Glomerular endothelial cell (primary cell): ENCODE results near the gene RASSF7. TPM values are rescaled to one million over a fixed set of nuclear protein-coding genes. Genes with fewer than 3 reads are reported as not detected.

Source experiments
- DNase-seq: peaks from one replicate; pipeline ENCODE4 v3.0.0-alpha.2; 2011; ENCODE audit warnings: low read depth, low spot score; ENCODE audit errors: extremely low read depth
- total RNA-seq: library from RNA; depleted of rRNA; stranded (reverse); fragments of >200 nt; gene quantifications from 2 replicates; pipeline ENCODE4 v1.2.3, GENCODE V29; 2015

RASSF7 gene
- total RNA-seq, 1 donor from 2014 or later, result 17.6 TPM

DNA sequence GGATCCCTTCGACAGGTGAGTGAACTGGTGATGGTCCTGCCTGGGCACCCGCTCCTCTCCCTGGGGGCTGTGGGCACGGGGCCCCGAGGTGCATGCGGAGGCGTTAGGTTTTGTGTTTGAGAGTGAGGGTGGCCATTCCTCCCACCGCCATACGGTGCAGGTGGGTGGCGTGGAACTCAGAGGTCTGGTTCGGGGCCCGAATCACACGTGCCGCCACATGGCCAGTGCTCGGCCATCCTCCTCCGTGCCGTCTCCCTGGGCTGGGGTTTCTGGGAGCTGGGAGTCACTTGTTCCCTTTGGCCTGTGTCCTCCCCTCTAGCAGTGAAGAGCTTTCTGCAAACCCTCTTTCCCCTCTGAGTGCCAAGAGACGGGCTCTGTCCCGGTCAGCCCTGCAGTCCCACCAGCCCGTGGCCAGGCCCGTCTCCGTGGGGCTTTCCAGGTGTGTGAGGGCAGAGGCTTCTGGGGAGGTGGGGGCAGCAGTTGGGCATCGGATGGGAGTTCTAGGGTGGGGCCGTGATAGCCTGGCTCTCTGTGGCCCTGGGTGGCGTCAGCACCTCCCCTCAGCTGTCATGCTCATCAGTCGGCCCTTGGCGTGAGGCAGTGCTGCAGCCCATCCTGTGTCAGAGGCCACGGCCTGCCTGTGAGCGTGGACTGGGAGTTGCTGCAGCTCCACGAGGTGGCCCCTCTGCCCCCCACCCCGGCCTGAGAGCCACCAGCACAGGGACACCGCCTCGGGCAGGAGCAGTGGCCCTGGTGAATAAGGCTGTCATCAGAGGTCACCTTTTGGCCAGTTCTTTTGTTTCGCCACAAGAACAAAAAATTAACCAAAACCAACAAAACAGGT is 44.7 kb downstream of the RASSF7 start:
- DNase-seq, result no peak

DNA sequence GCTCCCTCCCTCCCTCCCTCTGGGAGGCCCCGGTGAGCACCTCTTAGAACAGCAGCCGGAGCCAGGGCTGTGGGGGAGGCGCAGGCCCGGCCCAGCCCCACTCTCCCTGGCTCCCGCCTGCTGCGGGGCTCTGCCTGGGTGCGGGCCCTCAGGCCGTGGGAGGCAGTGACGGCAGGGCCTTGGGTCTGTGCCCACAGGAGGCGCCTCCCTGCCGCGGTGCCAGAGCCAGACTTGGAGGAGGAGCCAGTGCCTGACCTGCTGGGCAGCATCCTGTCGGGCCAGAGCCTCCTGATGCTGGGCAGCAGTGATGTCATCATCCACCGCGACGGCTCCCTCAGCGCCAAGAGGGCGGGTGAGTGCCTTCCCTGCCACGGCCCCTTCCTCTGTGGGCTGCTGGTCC is 45.5 kb downstream of the RASSF7 start:
- no peak for DNase-seq

DNA sequence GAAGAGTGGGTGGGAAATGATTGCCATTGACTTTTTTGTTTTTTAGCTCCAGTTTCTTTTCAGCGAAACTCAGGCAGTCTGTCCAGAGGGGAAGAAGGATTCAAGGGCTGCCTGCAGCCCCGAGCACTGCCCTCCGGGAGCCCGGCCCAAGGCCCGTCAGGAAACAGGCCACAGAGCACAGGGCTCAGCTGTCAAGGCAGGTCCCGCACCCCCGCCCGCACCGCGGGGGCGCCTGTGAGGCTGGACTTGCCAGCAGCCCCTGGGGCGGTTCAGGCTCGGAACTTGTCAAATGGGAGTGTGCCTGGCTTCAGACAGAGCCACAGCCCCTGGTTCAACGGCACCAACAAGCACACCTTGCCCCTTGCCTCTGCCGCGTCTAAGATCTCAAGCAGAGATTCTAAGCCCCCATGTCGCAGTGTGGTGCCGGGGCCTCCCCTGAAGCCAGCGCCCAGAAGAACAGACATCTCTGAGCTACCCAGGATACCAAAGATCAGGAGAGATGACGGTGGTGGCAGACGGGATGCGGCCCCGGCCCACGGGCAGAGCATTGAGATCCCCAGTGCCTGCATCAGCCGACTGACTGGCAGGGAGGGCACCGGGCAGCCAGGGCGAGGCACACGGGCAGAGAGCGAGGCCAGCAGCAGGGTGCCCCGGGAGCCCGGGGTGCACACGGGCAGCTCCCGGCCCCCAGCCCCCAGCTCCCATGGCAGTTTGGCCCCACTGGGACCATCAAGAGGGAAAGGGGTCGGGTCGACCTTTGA is 46.4 kb downstream of the RASSF7 start:
- DNase-seq, result no peak

DNA sequence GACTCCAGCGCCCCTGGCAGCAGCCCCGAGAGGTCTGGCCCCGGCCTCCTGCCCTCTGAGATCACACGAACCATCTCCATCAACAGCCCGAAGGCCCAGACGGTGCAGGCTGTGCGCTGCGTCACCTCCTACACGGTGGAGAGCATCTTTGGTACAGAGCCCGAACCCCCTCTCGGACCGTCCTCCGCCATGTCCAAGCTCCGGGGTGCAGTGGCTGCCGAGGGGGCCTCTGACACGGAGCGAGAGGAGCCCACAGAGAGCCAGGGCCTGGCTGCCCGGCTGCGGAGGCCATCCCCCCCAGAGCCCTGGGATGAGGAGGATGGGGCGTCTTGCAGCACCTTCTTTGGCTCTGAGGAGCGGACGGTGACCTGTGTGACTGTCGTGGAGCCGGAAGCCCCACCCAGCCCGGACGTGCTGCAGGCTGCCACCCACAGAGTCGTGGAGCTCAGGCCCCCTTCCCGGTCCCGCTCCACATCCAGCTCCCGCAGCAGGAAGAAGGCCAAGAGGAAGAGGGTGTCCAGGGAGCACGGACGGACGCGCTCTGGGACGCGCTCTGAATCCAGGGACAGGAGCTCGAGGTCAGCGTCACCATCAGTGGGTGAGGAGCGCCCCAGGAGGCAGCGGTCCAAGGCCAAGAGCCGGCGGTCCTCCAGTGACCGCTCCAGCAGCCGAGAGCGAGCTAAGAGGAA is 47.3 kb downstream of the RASSF7 start:
- no peak for DNase-seq

GRCh38 chr11:608791-609251 is 48.1 kb downstream of the RASSF7 start:
- no peak for DNase-seq

DNA sequence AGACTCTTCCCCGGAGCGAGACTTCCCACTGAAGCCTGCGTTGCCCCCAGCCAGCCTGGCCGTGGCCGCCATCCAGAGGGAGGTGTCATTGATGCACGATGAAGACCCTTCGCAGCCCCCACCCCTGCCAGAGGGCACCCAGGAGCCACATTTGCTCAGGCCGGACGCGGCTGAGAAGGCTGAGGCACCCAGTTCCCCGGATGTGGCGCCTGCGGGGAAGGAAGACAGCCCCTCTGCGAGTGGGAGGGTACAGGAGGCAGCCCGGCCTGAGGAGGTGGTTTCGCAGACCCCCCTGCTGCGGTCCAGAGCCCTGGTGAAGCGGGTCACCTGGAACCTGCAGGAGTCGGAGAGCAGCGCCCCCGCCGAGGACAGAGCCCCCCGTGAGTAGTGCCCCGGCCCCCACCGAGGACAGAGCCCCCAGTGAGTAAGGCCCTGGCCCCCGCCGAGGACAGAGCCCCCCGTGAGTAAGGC is 48.6 kb downstream of the RASSF7 start:
- no peak for DNase-seq

DNA sequence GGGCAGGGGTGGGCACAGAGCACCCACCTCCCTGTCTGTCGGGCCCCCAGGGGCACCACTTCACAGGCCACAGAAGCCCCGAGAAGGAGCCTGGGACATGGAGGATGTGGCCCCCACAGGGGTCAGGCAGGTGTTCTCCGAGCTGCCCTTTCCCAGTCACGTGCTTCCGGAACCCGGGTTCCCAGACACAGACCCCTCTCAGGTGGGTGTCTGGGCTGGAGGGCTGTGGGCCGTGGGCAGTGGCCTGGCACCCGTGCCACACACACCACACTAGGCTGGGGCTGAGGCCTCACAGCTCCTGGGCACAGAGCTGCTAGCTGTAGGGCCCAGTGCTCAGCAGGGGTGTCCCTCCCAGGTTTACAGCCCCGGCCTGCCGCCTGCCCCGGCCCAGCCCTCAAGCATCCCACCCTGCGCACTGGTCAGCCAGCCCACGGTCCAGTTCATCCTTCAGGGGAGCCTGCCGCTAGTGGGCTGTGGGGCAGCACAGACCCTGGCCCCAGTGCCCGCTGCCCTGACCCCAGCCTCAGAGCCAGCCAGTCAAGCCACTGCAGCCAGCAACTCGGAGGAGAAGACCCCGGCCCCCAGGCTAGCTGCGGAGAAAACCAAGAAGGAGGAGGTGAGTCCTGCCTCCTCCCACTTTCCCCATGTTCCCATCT is 49.5 kb downstream of the RASSF7 start:
- no peak for DNase-seq

DNA sequence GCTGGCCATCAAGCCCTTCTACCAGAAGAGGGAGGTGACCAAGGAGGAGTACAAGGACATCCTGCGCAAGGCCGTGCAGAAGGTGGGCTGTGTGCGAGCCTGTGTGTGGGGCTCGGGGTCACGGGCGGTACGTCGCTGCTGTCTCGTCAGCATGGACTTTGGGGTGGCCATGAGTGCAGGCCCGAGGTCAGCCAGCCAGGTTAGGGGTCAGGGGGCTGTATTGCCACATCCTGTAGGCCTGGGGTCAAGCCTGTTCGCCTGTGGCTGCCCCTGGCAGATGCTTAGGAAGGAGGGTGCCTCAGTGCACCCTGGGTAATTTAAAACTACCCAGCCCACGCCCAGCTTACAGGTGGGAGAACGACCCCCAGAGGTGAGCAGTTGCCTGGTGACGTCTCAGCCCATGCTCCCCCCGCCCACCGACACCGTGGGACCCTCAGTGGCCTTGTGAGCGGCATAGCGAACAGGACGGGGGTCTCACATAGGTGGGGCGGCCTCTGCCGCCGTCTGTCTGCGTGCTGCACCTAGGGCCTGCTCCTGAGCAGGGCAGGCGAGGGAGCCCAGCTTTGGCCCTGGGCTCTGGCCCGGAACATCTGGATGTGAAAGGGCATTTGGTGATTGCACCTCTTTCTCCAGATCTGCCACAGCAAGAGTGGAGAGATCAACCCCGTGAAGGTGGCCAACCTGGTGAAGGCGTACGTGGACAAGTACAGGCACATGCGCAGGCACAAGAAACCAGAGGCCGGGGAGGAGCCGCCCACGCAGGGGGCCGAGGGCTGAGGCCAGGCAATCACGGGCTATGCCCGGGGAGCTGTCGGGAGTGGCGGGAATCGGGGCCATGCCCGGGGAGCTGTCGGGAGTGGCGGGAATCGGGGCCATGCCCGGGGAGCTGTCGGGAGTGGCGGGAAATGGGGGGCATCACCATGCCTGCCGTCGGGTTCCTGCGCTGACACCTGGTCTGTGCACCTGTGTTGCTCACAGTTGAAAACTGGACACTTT is 50.5 kb downstream of the RASSF7 start:
- DNase-seq, result no peak

DNA sequence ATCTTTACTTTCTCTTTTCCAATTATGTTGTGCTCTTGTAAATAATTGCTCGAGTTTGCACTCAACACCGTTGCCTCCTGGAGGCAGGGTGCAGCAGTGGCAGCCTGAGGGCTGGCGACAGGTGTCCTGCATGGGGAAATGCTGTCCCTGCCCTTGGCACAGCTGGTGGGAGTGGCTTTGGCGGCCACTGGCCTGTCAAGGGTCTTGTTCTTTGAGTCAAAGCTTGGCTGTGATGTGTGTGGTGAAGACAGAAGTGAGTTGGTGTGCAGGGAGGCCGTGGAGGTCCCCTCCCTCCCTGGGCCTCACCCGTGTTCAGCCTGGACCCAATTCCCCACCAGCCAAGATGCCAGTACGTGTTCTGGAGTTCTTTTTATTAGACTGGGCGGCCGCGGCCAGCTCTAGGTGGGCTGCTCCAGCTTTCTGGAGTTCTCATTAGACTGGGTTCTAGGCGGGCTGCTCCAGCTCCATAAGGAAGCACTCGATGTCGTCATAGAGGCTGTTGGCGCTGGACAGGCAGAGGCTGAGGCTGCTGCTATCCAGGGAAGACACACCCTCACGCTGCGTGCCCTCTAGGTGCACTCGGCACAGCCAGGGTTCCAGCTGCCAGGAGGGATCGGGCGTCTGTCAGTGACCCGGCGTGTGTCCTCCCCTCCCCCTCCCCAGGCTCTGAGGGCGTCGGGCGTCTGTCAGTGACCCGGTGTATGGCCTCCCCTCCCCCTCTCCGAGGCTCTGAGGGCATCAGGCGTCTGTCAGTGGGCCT is 51.6 kb downstream of the RASSF7 start:
- DNase-seq, result no peak

GRCh38 chr11:612961-613300 is 52.2 kb downstream of the RASSF7 start:
- no peak for DNase-seq

GRCh38 chr11:613369-613968 is 52.7 kb downstream of the RASSF7 start:
- DNase-seq, result no peak

Other genes starting within 250 kb of the RASSF7 start
- gene IFITM1, start 246.9 kb upstream of the RASSF7 start, total RNA-seq, result 9.8 and 86.5 TPM in 2 replicates
- gene IFITM3, start 240.1 kb upstream of the RASSF7 start, total RNA-seq, result 253 and 440 TPM in 2 replicates
- 4.7 and 5.3 TPM in 2 replicates for gene B4GALNT4, start 191.5 kb upstream of the RASSF7 start, total RNA-seq
- 0.41 and 1.9 TPM in 2 replicates for gene PKP3, start 166.8 kb upstream of the RASSF7 start, total RNA-seq
- gene SIGIRR, start 146.0 kb upstream of the RASSF7 start, total RNA-seq, result 71.5 and 84.7 TPM in 2 replicates
- 1.2 and 2.0 TPM in 2 replicates for gene ANO9, start 119.0 kb upstream of the RASSF7 start, total RNA-seq
- 59.9 and 68.8 TPM in 2 replicates for gene PTDSS2, start 110.7 kb upstream of the RASSF7 start, total RNA-seq
- 158 and 255 TPM in 2 replicates for gene RNH1, start 53.7 kb upstream of the RASSF7 start, total RNA-seq
- gene HRAS, start 25.4 kb upstream of the RASSF7 start, total RNA-seq, result 47.5 and 60.5 TPM in 2 replicates
- 0.53 TPM in 2 replicates for gene LRRC56, start 23.4 kb upstream of the RASSF7 start, total RNA-seq
- 1.3 and 3.3 TPM in 2 replicates for gene LMNTD2, start 232 bp upstream of the RASSF7 start, total RNA-seq
- gene PHRF1, start 15.5 kb downstream of the RASSF7 start, total RNA-seq, result 22.4 and 46.5 TPM in 2 replicates
- 22.8 and 66.5 TPM in 2 replicates for gene IRF7, start 55.0 kb downstream of the RASSF7 start, total RNA-seq
- not detected in 2 replicates for gene CDHR5, start 64.0 kb downstream of the RASSF7 start, total RNA-seq
- not detected in 2 replicates for gene SCT, start 66.2 kb downstream of the RASSF7 start, total RNA-seq
- gene DRD4, start 76.3 kb downstream of the RASSF7 start, total RNA-seq, result not detected in 2 replicates
- 58.0 and 59.3 TPM in 2 replicates for gene DEAF1, start 134.3 kb downstream of the RASSF7 start, total RNA-seq
- gene TMEM80, start 134.8 kb downstream of the RASSF7 start, total RNA-seq, result 25.1 and 25.3 TPM in 2 replicates
- 18.1 and 20.0 TPM in 2 replicates for gene EPS8L2, start 145.3 kb downstream of the RASSF7 start, total RNA-seq
- gene TALDO1, start 186.5 kb downstream of the RASSF7 start, total RNA-seq, result 224 and 252 TPM in 2 replicates
- 37.6 and 47.2 TPM in 2 replicates for gene GATD1, start 216.5 kb downstream of the RASSF7 start, total RNA-seq
- 0.58 and 0.78 TPM in 2 replicates for gene CEND1, start 229.1 kb downstream of the RASSF7 start, total RNA-seq
- gene SLC25A22, start 237.3 kb downstream of the RASSF7 start, total RNA-seq, result 16.1 and 20.9 TPM in 2 replicates
- gene PIDD1, start 244.3 kb downstream of the RASSF7 start, total RNA-seq, result 27.4 and 47.9 TPM in 2 replicates
- gene RPLP2, start 249.0 kb downstream of the RASSF7 start, total RNA-seq, result 621 and 670 TPM in 2 replicates